ENCODE measurements around the gene PMFBP1. TPM values are rescaled to one million over a fixed set of nuclear protein-coding genes. Genes with fewer than 3 reads are reported as not detected.

Gene PMFBP1
- polyA plus RNA-seq, 1 donor from 2014 or later: 1.0 TPM

- no peak overlapping the region for H3K4me2 ChIP-seq (ENCODE audit: low read length)
- H3K9ac ChIP-seq (ENCODE audit: low read length): no peak overlapping the region
- no peak overlapping the region for H3K4me3 ChIP-seq (ENCODE audit: low read length)
- TF ChIP-seq EP300 (conservative IDR thresholded peaks at IDR 0.05; ENCODE audit: poor library complexity, severe bottlenecking): no peak
- TF ChIP-seq RAD21 (conservative IDR thresholded peaks at IDR 0.05): no peak
- no peak for TF ChIP-seq REST (IDR thresholded peaks at IDR 0.05; ENCODE audit: borderline replicate concordance)
- no peak for TF ChIP-seq MXI1 (conservative IDR thresholded peaks at IDR 0.05; ENCODE audit: poor library complexity, severe bottlenecking)
- no peak for TF ChIP-seq EZH2 (IDR thresholded peaks at IDR 0.05; ENCODE audit: borderline replicate concordance, insufficient read depth, low read length, poor library complexity, severe bottlenecking)
- H3K36me3 ChIP-seq (ENCODE audit: insufficient read depth, low read length): peaks cover 7% of the 10 kb centered on the region
- H3K79me2 ChIP-seq (replicated peaks; ENCODE audit: insufficient read depth, low read length): no peaks in the 10 kb centered on the region
- H3K27ac ChIP-seq (ENCODE audit: low read length): no peak overlapping the region
- H3F3A ChIP-seq (ENCODE audit: insufficient read depth, low read length, poor library complexity, severe bottlenecking): no peaks in the 10 kb centered on the region
- no peaks in the 10 kb centered on the region for H3K9me2 ChIP-seq (ENCODE audit: insufficient read depth, low read length)
- H3K9me3 ChIP-seq (ENCODE audit: low read length): no peaks in the 10 kb centered on the region
- H3K27me3 ChIP-seq (ENCODE audit: insufficient read depth, low read depth, low read length): no peaks in the 10 kb centered on the region
- no peak overlapping the region for H2AFZ ChIP-seq (ENCODE audit: low read depth, low read length)
- no peaks in the 10 kb centered on the region for H4K20me1 ChIP-seq (ENCODE audit: insufficient read depth)
Measured at GRCh38 chr16:72107371-72107770, 64.6 kb downstream of the PMFBP1 start.

- Histone ChIP-seq H3K4me3 (ENCODE audit: low read length) (no peak overlapping the region), H3K79me2 (replicated peaks; ENCODE audit: insufficient read depth, low read length) (no peaks in the 10 kb centered on the region), H3K27me3 (ENCODE audit: insufficient read depth, low read depth, low read length) (no peaks in the 10 kb centered on the region), H3K4me2 (ENCODE audit: low read length) (no peak overlapping the region), H3K36me3 (ENCODE audit: insufficient read depth, low read length) (peaks cover 14% of the 10 kb centered on the region), H2AFZ (ENCODE audit: low read depth, low read length) (no peak overlapping the region), H3K9ac (ENCODE audit: low read length) (no peak overlapping the region), H3K9me2 (ENCODE audit: insufficient read depth, low read length) (no peaks in the 10 kb centered on the region), H3K27ac (ENCODE audit: low read length) (no peak overlapping the region), H4K20me1 (ENCODE audit: insufficient read depth) (no peaks in the 10 kb centered on the region), H3K9me3 (ENCODE audit: low read length) (no peaks in the 10 kb centered on the region), H3F3A (ENCODE audit: insufficient read depth, low read length, poor library complexity, severe bottlenecking) (no peaks in the 10 kb centered on the region)
- no peak for TF ChIP-seq CTCF (IDR thresholded peaks at IDR 0.05; ENCODE audit: poor library complexity, severe bottlenecking)
- TF ChIP-seq MXI1 (conservative IDR thresholded peaks at IDR 0.05; ENCODE audit: poor library complexity, severe bottlenecking): no peak
- TF ChIP-seq EP300 (conservative IDR thresholded peaks at IDR 0.05; ENCODE audit: poor library complexity, severe bottlenecking): no peak
- TF ChIP-seq REST (IDR thresholded peaks at IDR 0.05; ENCODE audit: borderline replicate concordance): no peak
- TF ChIP-seq TAF1 (IDR thresholded peaks at IDR 0.05; ENCODE audit: low read depth): no peak
- no peak for TF ChIP-seq RAD21 (conservative IDR thresholded peaks at IDR 0.05)
- TF ChIP-seq POLR2AphosphoS5 (IDR thresholded peaks at IDR 0.05): no peak
- TF ChIP-seq SMC3 (conservative IDR thresholded peaks at IDR 0.05; ENCODE audit: poor library complexity): no peak
- no peak for TF ChIP-seq EZH2 (IDR thresholded peaks at IDR 0.05; ENCODE audit: borderline replicate concordance, insufficient read depth, low read length, poor library complexity, severe bottlenecking)
Measured at GRCh38 chr16:72105978-72106377, 66.0 kb downstream of the PMFBP1 start.
